NOMO-1 (cell line): Measurements from ENCODE around the gene HDDC3.
"Not testable (repeated sequence)": the region's sequence is repeated elsewhere in the genome, so short reads cannot be mapped to it uniquely, and the experiment has no call there.

Experiments
- DNase-seq, 2 experiments: peaks; one replicate each; lab custom pipeline; 2025; ENCODE audit not compliant: unreplicated experiment in 2 of 2; lab: John Stamatoyannopoulos, UW

The HDDC3 gene

DNA sequence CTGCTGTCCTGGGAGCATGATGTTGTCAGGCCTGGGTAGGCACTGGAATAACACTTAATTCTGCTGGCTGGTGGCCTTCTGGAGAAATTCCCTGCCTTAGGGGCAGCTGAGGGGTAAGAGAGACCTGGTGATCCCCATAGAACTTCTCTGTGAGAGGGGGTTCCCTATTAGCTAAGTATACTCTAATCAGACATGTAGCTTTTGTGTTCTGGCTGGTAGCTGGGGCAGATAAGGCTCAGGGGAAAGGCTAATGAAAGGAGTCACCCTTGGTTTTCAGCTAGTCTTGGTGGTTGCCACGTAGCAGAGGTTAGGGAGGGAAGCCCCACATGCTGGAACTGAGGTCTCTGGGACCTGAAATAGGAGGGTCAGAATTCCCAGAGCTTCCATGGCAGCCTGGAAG lies 952 bp upstream of the HDDC3 start:
- no peak for DNase-seq

DNA sequence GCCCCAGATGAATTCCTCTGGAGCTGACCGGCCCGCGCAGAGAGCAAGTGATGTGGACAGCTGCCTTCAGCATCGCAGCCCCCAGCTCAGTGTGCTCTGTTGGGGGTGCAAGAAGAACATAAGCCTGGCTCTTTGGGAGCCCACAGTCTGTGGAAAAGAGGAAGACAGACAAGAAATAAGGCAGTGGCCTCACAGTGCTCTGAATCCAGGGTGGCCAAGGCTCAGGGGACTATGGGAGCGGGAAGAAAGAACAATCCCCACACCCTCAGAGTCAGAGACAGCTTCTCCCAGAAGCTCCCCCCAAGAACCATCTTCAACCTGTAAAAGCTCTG lies 277 bp upstream of the HDDC3 start:
- no peak for DNase-seq

DNA sequence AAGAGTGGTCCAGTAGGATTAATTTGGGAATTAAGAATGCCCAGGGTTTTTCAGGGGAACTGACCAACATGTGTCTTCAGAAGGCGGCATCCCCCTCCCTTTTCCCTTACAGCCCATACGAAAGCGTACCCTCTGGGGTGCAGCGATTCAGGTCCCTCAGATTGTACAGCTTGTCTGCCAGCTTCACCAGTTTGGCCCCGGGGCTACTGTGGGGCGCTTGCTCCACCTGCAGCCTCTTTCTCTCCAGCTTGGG lies 848 bp downstream of the HDDC3 start:
- DNase-seq: no peak

DNA sequence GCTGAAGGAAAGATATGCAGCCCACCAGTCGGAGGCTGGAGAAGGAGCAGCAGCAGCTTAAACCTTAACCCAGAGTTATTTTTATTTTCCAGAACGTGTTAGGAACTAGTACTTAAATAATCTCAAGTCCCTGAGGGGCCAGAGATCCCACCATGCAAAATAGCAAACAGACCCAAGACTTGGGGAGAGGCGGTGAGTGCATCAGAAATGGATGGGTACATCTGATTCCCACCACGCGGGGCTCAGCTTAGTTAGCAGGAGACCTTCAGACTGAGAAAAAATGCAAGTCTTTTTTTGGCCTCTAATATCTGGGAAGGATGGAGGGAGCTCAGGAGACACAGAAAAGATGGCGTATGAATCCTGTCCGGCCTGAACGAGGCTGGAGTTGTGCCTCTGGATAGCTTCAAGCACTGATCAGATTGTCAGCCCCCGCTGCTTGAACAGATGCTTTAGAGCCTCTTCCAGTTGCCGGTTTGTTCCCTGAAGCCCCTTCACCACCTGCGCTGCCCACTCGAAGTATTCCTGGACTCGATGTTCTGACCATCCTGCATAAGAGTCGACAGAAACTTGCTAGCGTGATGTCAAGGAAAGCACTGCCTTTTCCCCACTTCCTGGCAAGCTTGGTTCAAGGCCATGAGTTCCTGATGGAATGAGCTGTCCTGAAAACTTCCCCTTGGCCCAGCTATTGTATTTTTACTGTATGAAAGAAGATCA lies 1.3 kb downstream of the HDDC3 start:
- DNase-seq: no peak

DNA sequence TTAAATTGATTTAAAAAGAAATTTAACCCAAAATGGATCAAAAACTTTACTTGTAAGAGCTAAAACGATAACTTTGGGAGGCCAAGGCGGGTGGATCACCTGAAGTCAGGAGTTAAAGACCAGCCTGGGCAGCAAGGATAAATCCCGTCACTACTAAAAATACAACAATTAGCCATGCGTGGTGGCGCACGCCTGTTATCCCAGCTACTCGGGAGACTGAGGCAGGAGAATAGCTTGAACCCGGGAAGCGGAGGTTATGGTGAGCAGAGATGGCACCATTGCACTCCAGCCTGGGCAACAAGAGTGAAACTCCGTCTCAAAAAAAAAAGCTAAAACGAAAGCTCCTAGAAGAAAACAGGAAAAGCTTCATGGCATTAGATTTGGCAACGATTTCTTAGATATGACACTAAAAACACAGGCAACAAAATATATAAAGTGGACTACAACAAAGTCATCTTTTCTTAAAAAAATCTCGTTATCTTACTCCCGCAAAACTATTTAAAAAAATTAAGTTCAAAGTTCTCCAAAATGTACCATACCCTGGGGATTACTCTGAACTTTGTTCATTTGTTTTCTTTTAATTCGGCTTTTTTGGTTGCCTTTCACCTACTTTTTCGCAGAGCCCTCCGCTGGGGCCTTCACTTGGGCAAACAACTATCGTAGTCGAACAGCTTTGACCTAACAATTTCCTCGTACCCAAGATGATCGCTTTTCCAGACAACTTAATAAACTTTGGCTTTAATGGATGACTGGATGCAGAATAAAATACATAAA lies 2.9 kb downstream of the HDDC3 start:
- DNase-seq: peak in 1 of 2 experiments; percentile 81

DNA sequence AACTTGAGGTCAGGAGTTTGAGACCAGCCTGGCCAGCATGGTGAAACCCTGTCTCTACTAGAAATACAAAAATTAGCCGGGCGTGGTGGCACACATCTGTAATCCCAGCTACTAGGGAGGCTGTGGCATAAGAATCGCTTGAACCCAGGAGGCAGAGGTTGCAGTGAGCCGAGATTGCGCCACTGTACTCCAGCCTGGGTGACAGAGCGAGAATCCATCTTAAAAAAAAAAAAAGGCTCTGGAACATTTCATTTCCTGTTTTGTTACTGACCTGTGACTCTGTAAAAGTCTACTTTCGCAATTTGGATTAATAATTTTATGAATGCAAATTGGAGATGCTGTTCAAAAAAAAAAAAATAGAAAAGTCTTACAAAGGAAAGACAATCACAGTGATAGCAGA lies 4.2 kb downstream of the HDDC3 start:
- peak in 1 of 2 experiments; percentile 52 for DNase-seq

DNA sequence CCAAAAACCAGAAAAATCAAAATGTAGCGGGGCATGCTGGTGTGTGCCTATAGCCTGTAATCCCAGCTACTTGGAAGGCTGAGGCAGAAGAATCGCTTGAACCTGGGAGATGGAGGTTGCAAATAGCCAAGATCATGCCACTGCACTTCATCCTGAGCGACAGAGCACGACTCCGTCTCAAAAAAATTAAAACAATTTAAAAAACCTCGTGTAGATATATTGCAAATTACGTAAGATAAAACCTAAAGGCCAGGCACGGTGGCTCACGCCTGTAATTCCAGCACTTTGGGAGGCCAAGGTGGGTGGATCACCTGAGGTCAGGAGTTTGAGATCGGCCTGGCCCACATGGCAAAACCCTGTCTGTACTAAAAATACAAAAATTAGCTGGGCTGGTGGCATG lies 5.6 kb downstream of the HDDC3 start:
- not testable (repeated sequence) for DNase-seq

DNA sequence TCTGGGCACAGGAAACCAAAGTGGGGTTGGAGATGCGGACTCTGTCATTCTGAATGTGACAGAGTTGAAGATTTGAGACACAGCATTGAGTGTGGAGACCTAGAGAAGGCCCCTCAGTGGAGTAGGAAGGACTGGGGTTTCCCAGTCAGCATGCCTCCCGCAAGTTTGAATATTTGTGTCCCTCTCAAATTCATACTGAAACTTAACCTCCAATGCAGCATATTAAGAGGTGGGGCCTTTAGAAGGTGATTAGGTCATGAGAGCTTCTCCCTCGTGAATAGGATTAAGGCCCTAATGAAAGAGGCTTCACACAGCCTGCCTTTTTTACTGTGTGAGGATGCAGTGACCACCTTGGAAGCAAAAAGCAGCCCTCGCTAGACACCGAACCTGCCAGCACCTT lies 8.0 kb downstream of the HDDC3 start:
- DNase-seq: no peak

DNA sequence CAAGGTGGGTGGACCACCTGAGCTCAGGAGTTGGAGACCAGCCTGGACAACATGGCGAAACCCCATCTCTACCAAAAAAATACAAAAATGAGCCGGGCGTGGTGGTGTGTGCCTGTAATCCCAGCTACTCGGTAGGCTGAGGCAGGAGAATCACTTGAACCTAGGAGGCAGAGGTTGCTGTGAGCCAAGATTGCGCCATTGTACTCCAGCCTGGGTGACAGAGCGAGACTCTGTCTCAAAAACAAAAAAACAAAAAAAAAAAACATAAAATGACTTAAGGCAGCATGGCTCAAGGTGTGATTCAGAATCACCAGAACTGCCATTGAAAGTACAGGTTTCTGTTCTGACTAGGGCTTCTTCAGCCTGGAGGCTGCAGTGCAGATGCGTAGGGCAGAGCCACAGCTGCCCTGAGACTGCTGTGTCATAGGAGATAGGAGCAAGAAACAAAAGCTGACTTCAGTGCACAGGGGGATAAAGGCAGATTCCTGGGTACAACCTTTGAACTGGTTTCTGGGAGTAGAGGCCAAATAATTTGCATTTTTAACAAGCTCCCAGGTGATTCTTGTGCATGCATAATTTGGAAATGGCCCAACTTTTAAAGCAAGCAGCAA lies 9.5 kb downstream of the HDDC3 start:
- DNase-seq: not testable (repeated sequence)

DNA sequence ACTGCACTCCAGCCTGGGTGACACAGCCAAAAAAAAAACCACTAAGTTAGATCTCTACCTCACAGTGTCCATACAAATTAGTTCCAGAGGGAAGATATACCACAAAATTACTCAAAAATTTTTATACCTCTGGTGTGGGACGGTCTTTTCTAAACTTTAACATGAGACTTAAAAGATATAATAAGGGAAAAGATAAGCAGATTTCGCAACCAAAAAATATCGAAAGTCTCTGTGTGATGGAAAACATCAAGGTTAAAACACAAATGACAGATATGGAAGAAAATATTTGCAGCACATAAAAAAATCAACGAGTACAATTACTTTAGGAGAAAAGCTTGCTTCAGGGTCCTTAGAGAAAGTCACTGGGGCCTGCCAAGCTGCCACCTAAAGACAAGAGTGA lies 10.5 kb downstream of the HDDC3 start:
- DNase-seq: no peak

DNA sequence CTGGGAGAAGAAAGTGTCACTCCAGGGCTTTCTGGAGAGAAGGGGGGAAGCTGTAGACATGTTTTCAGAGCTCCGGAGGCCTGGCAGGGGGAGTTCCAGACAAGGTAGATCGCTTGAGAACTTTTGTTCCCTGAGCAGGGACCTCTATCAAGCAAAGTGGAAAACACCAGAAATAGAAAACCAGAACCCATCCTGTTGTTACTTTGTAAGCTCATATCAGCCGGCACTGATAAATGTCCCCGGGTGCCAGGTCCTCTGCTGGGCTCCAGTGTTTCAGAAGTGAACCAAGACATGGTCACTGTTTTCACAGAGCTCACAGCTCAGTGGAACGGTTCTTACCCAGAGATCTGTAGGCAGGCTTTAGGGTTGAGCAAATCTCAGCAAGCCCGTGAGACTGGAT lies 13.5 kb downstream of the HDDC3 start:
- no peak for DNase-seq

DNA sequence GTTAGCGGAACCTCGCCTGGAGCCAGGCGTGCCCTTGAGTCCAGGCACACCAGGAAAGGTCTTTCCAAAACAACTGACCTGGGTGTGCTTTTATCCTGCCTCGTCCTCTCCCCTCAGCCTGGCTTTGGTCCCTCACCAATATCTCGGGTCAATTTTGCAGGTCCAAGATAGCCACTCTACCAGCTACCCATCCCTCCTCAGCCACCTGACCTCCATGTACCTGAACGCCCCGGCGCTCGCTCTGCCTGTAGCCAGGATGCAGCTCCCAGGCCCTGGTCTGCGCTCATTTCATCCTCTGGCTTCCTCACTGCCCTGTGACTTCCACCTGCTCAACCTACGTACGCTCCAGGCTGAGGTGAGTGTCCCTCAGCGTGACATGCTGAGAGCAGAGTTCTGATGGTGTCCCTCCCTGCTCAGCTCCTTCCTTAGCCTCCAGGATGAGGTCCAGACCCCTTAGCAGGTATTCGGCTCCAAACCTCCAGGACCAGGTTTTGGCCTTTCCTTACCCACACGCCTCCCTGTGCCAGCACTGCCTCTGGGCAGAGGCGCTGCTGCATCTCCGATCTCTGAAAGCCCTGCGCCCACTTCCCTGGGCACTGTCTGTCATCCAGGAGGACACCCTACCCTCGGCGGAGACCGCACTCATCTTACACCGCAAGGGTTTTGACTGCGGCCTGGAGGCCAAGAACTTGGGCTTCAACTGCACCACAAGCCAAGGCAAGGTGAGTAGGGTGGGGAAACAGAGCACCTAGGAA lies 14.1 kb downstream of the HDDC3 start:
- DNase-seq: no peak

DNA sequence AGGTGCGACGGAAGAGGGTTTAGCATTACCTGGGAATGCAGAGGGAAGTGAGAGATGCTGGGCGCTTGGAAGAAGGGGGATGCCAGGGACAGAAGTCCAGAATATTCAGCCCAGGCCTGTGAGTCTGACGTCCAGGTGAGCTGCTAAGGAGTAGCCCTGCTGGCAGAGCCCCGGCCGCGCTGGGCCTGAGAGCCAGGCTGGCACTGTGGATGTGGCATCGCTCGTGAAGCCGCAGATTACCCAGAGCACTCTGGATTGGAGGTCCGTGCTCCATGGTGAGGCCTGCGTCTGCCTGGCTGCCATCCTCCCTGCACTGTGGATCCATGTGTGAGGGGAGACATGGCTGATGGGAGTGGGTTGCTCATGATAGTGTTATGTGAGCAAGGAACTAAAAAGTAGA lies 14.8 kb downstream of the HDDC3 start:
- no peak for DNase-seq

DNA sequence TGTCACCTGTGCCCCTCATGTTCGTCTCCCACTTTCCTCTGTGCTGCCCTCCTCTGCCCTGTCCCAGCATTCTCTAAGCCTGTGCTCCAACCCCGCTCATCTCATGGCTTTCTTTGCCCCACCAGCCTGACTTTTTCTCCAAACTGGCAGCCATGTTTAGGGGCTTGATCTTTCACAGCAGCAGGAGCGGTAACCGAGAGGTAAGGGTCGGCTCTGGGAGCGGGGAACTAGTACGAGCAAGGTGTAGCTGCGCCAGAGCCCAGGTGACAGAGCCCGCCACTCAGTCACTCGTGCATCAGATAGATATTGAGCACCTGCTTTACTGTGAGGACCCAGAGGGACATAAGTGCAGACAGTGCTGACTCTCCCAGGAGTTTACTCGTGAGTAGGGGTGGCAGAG lies 15.9 kb downstream of the HDDC3 start:
- DNase-seq: no peak

DNA sequence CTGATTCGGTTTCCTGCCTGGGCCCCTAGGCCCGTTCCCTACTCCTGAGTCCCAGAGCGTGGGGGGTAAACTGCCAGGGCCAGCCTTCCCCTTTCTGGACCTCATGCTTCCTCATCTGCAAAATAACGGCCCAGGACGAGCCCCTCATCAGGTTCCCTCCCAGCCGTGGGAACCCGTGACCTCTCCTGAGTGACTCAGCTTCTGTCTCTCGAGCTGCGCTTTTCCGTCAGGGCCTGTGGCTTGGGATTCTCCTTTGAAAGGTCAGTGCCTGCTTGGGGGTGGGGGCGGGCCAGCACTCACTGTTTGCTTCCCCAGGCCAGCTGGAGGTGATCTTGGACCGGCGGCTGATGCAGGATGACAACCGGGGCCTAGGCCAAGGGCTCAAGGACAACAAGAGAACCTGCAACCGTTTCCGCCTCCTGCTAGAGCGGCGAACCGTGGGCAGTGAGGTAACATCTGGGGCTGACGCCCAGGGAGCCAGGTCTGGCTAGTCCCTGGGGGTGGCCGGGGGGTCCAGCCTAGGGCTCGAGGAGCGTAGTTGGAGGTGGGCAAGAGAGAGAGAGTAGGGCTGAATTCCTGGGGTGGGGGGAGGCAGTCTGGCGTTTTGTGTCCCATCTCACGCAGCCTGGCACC lies 16.4 kb downstream of the HDDC3 start:
- DNase-seq: peak; percentile 78 to 80

DNA sequence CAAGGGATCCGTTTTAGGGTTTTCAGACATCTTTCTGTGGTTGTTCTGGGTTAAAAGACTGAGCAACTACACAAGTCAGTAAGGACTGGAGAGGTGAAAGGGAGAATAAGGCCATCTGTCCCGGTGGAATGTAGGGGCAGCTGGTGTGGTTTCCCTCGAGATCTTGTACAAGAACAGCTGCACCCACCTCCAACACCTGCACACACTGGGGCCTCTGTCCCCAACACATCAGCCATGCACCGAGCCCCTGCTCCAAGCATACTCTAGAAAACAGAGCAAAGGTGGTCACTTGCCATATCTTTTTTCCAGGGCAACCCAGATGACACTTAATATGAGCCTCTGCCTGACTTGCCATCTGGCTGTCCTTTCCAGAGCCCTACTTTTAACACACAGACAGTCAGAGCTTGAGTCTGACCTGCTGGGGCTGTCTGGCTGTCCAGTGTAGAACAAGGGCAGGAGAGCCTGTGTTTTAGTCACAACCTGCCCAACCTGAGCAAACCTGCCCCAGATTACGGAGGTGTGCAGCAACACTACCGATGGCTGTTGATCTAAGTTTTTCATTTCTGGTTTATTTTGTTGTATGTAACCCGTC lies 17.0 kb downstream of the HDDC3 start:
- no peak for DNase-seq

DNA sequence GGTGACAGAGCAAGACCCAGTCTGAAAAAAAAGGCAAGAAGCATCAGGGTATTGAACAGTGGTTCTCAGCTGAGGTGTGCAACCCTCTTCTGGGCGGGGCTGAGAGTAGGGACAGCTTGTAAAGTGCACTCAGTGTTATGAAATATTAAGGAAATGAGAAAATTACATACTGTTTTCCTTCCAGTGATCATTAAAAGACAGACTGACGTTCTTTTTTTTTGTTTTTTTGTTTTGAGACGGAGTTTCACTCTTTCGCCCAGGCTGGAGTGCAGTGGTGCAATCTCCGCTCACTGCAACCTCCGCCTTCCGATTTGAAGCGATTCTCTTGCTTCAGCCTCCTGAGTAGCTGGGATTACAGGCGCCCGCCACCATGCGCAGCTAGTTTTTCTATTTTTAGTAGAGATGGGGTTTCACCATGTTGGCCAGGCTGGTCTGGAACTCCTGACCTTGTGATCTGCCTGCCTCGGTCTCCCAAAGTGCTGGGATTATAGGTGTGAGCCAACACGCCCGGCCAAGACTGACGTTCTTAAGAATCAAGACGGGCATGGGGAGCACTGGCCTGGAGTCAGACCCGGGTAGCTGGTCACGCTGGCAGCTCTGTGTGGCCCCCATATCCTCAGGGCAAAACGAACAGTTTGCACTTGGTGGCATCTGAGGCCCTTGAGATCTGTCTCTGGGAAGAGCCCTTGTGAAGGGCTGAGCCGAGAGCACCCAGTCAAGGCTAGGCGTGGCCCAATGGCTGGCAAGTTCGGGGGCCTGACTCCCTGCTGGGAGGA lies 17.9 kb downstream of the HDDC3 start:
- DNase-seq: peak; percentile 41 to 84

DNA sequence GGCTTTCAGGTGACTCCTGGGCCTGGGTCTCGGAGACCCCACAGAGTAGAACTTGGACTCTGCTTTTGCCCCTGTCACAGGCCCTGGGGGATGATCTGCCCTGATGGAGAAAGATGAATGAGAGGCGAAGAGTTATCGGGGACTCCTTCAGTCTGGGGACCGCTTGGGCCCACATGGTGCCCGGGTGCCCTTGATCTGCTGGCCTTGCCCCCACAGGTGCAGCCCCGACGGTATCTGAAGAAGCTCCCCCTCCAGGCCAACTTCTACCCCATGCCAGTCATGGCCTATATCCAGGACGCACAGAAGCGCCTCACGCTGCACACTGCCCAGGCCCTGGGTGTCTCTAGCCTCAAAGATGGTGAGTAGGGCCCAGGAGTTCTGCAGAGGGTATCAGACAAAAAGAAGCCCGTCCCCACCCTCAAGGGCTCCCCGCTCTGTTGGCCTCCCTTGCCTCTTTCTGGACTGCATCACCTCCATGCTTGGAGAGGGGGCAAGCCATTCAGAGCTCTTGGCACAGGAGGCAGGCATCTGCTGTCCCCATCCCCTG lies 18.9 kb downstream of the HDDC3 start:
- no peak for DNase-seq

DNA sequence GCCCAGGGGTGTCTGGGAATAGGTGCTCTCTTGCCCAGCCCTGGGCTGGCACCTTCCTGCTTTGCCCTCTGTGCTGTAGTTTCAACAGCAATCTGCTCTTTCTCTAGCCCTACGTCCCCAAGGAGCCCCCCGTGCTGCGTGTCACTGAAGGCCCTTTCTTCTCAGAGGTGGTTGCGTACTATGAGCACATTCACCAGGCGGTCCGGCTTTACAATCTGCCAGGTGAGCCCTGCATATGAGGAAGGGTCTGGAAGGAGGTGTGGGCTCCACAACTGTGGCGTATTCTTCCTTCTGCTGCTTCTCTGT lies 19.6 kb downstream of the HDDC3 start:
- DNase-seq: no peak
